PC-3 (cell line): ENCODE measurements around the gene PPBP.

Experiments used
- EZH2 ChIP-seq: fragments of 300-600 bp; sonication (generic); IDR thresholded peaks from one replicate; pipeline ENCODE4 v1.6.1; 2017; ENCODE audit warnings: antibody characterized with exemption, mild to moderate bottlenecking, low read length; ENCODE audit not compliant: unreplicated experiment
- EZH2phosphoT487 ChIP-seq: fragments of 300-600 bp; sonication (generic); IDR thresholded peaks from 2 replicates; pipeline ENCODE4 v1.6.1; 2018; ENCODE audit warnings: mild to moderate bottlenecking, antibody characterized with exemption, low read length, borderline replicate concordance
- TF ChIP-seq, protein P1 (sequence below): fragments of 300-600 bp; sonication (generic); conservative IDR thresholded peaks from 2 replicates; pipeline ENCODE4 v1.5.1; 2017; ENCODE audit warnings: antibody characterized with exemption, low read depth, mild to moderate bottlenecking, low read length

DNA sequence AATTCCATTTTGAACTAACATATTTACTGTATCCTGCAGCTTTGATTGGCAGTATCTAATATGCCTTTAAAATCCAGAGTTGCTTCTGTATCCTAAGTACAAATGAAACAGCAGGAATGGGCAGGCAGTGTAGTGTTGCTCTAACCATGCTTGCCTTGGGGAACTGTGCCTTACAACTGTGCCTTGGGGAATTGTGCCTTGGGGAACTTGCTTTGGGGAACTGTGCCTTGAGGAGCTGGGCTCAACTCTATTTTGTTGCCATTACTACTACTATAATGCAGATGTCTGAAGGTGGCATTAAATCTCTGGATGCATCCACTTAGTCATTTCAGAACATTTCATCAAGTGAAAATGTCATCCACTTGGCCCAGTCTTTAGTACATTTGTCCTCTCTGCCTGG, 43.6 kb upstream of the PPBP start:
- TF ChIP-seq, protein P1, sequence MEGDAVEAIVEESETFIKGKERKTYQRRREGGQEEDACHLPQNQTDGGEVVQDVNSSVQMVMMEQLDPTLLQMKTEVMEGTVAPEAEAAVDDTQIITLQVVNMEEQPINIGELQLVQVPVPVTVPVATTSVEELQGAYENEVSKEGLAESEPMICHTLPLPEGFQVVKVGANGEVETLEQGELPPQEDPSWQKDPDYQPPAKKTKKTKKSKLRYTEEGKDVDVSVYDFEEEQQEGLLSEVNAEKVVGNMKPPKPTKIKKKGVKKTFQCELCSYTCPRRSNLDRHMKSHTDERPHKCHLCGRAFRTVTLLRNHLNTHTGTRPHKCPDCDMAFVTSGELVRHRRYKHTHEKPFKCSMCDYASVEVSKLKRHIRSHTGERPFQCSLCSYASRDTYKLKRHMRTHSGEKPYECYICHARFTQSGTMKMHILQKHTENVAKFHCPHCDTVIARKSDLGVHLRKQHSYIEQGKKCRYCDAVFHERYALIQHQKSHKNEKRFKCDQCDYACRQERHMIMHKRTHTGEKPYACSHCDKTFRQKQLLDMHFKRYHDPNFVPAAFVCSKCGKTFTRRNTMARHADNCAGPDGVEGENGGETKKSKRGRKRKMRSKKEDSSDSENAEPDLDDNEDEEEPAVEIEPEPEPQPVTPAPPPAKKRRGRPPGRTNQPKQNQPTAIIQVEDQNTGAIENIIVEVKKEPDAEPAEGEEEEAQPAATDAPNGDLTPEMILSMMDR = no peak
- TF ChIP-seq EZH2phosphoT487 = no peak
- TF ChIP-seq EZH2 = no peak
